Gastroesophageal sphincter (tissue), 4 donors: ENCODE measurements around the gene LDB2. TPM values are rescaled to one million over a fixed set of nuclear protein-coding genes. Genes with fewer than 3 reads are reported as not detected.
A peak's percentile ranks its signal among the peaks of the same experiment; 100 is the strongest.

Experiments used
- ATAC-seq: fragments of 150-250 bp; one replicate; pipeline ENCODE4 v1.9.1; 2016; ENCODE audit warnings: mild to moderate bottlenecking, moderate library complexity
- H3K27ac ChIP-seq, 4 donors: fragments of 200-600 bp; sonication (generic) in 3 of 4; 1 replicate in 3 of 4; 2 replicates in 1 of 4; pipeline ENCODE4 v1.5.1; 2016 to 2019
- H3K27me3 ChIP-seq: fragments of 200-600 bp; sonication (generic); one replicate; pipeline ENCODE4 v1.5.1; 2019
- H3K36me3 ChIP-seq, 2 donors: fragments of 200-600 bp; sonication (generic); one replicate each; pipeline ENCODE4 v1.5.1; 2019; ENCODE audit warnings: control low read depth in 1 of 2
- H3K4me1 ChIP-seq, 3 donors: fragments of 200-600 bp; sonication (generic); 1 replicate in 2 of 3; 2 replicates in 1 of 3; pipeline ENCODE4 v1.5.1; 2016 to 2019; ENCODE audit warnings: control low read depth in 2 of 3
- H3K4me3 ChIP-seq, 2 donors: fragments of 200-600 bp; sonication (generic); one replicate each; pipeline ENCODE4 v1.5.1; 2019; ENCODE audit warnings: mild to moderate bottlenecking in 1 of 2, moderate library complexity in 1 of 2
- H3K9me3 ChIP-seq, 3 donors: fragments of 200-600 bp; sonication (generic); one replicate each; pipeline ENCODE4 v1.5.1; 2017 to 2019; ENCODE audit warnings: control low read depth in 2 of 3
- CTCF ChIP-seq, 4 experiments: fragments of 200-600 bp in 2 of 4; fragments of 450-650 bp in 2 of 4; sonication (generic) in 1 of 4; IDR thresholded peaks; one replicate each; pipeline ENCODE4 v1.5.1; 2017 to 2019; ENCODE audit warnings: antibody characterized with exemption in 4 of 4, mild to moderate bottlenecking in 2 of 4, moderate library complexity in 2 of 4
- EP300 ChIP-seq: sonication (generic); formaldehyde crosslinking; IDR thresholded peaks from one replicate; pipeline ENCODE4 v1.6.1; 2017; ENCODE audit warnings: antibody characterized with exemption, mild to moderate bottlenecking
- POLR2A ChIP-seq, 2 donors: fragments of 450-650 bp; IDR thresholded peaks; one replicate each; pipeline ENCODE4 v1.6.1; 2017; ENCODE audit warnings: antibody characterized with exemption in 2 of 2, mild to moderate bottlenecking in 2 of 2, moderate library complexity in 1 of 2
- POLR2AphosphoS5 ChIP-seq: sonication (generic); formaldehyde crosslinking; IDR thresholded peaks from one replicate; pipeline ENCODE4 v1.6.1; 2017; ENCODE audit warnings: antibody characterized with exemption
- WGBS, 2 donors: methylation state at CpG; one replicate each; pipeline ENCODE4 v1.1.5; 2018; ENCODE audit warnings: low coverage in 1 of 2; 5-methylcytosine and 5-hydroxymethylcytosine counted together
- total RNA-seq, 4 donors: library from RNA; depleted of rRNA; stranded (reverse); fragments of >200 nt; gene quantifications; one replicate each; pipeline ENCODE4 v1.1.0, GENCODE V29; 2016

The LDB2 gene
- total RNA-seq, 4 donors from 2014 or later: 23.6 to 29.6 (median 28.3) TPM

- Histone ChIP-seq H3K4me3 (no peak overlapping the region), H3K9me3 (peaks cover 0 to 12% (median 0%) of the 10 kb centered on the region in 3 donors), H3K4me1 (no peaks in the 10 kb centered on the region), H3K27ac (no peak overlapping the region), H3K36me3 (no peaks in the 10 kb centered on the region), H3K27me3 (no peaks in the 10 kb centered on the region)
- ATAC-seq: no peak
- TF ChIP-seq CTCF (IDR thresholded peaks at IDR 0.05) (no peak), POLR2AphosphoS5 (no peak)
Measured at GRCh38 chr4:16807355-16807754, 91.1 kb downstream of the LDB2 start.

GRCh38 chr4:16804581-16804980 lies 93.9 kb downstream of the LDB2 start:
- ATAC-seq: no peak
- H3K27me3 ChIP-seq: no peaks in the 10 kb centered on the region
- H3K9me3 ChIP-seq: peaks cover 0 to 12% (median 0%) of the 10 kb centered on the region in 3 donors
- H3K4me1 ChIP-seq: no peaks in the 10 kb centered on the region
- H3K36me3 ChIP-seq: no peaks in the 10 kb centered on the region
- H3K27ac ChIP-seq: no peak overlapping the region
- TF ChIP-seq CTCF (IDR thresholded peaks at IDR 0.05) (no peak), POLR2A (IDR thresholded peaks at IDR 0.05) (no peak), EP300 (no peak), POLR2AphosphoS5 (no peak)
- no peak overlapping the region for H3K4me3 ChIP-seq

- TF ChIP-seq POLR2AphosphoS5: no peak
- no peak for TF ChIP-seq POLR2A (IDR thresholded peaks at IDR 0.05)
- TF ChIP-seq EP300: no peak
- TF ChIP-seq CTCF (IDR thresholded peaks at IDR 0.05): no peak
- 82% methylated on average over 3 of the region's 3 CpGs; no CpG with 5 or more reads in 1 of the 2 donors for WGBS, 2 donors
- Histone ChIP-seq H3K27me3 (no peaks in the 10 kb centered on the region), H3K36me3 (no peaks in the 10 kb centered on the region), H3K4me1 (no peaks in the 10 kb centered on the region), H3K9me3 (no peaks in the 10 kb centered on the region), H3K27ac (no peak overlapping the region), H3K4me3 (no peak overlapping the region)
- ATAC-seq: no peak
Measured at GRCh38 chr4:16802044-16802443, 96.4 kb downstream of the LDB2 start.

- Histone ChIP-seq H3K9me3 (no peaks in the 10 kb centered on the region), H3K27me3 (no peaks in the 10 kb centered on the region), H3K4me1 (no peaks in the 10 kb centered on the region), H3K4me3 (no peak overlapping the region), H3K36me3 (no peaks in the 10 kb centered on the region), H3K27ac (no peak overlapping the region)
- no peak for TF ChIP-seq POLR2AphosphoS5
- 80 to 89% methylated on average over 3 of the region's 3 CpGs for WGBS, 2 donors
- ATAC-seq: no peak
Measured at GRCh38 chr4:16801356-16801755, 97.1 kb downstream of the LDB2 start.

- Histone ChIP-seq H3K27me3 (no peaks in the 10 kb centered on the region), H3K4me1 (peaks cover 0 to 13% (median 0%) of the 10 kb centered on the region in 3 donors), H3K4me3 (no peak overlapping the region), H3K9me3 (no peaks in the 10 kb centered on the region), H3K27ac (no peak overlapping the region), H3K36me3 (no peaks in the 10 kb centered on the region)
- 37 to 62% methylated on average over 3 to 8 of the region's 9 CpGs for WGBS, 2 donors
- peak in 3 of 4 experiments; percentile 38 to 62 (median 43) for TF ChIP-seq CTCF (IDR thresholded peaks at IDR 0.05)
- TF ChIP-seq POLR2A (IDR thresholded peaks at IDR 0.05): no peak
- ATAC-seq: no peak
Measured at GRCh38 chr4:16794816-16795445, 103.5 kb downstream of the LDB2 start.
